ENCODE data around the gene VMA21.

VMA21 gene

DNA sequence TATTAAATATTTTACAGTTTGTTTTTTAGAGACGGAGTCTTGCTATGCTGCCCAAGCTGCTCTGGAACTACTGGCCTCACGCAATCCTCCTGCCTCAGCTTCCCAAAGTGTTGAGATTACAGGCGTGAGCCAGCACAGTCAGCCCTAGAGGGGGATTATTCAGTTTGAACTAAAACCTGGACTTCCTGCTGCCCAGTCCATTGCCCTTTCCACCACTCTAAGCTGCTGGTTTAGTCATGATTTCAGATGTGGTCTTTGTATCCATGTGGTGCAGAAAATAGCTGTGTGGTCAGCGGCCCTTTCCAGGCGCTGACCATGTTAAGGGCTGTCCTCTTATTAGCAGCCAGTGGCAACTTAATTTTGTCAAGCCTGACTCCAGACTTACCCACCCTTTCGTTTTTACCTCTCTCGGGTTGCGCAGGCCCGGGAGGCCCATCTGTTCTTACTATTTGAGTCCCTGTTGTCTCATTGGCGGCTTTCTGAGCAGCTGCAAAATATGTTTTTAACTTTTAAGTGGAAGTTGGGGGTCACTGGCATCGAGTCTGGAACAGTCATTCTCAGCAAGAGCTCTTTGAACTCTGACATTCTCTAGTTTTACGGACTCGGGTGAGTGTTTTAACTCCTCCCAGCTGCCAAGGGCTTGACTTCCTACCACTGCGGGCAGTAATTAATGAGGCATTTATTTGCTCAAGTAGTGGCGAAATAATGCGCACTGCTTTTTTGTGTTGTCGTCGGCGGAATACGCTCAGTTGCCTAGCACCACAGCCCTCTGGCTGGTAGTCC, 773 bp upstream of the VMA21 start:
- Histone ChIP-seq H3K4me3 (ENCODE audit: low read length) (peak overlapping the region; percentile 44), H3K27me3 (ENCODE audit: control insufficient read depth, insufficient read depth, low read length) (no peaks in the 10 kb centered on the region), H3K4me1 (ENCODE audit: control insufficient read depth, low read depth, low read length) (peaks cover 10% of the 10 kb centered on the region), H3K36me3 (ENCODE audit: control insufficient read depth, low read depth, low read length) (no peaks in the 10 kb centered on the region), H3K9ac (ENCODE audit: low read length) (peak overlapping the region; percentile 66), H3K27ac (ENCODE audit: low read length) (peak overlapping the region; percentile 30), H3K9me3 (ENCODE audit: control insufficient read depth, low read depth, low read length) (peaks cover 9% of the 10 kb centered on the region)

DNA sequence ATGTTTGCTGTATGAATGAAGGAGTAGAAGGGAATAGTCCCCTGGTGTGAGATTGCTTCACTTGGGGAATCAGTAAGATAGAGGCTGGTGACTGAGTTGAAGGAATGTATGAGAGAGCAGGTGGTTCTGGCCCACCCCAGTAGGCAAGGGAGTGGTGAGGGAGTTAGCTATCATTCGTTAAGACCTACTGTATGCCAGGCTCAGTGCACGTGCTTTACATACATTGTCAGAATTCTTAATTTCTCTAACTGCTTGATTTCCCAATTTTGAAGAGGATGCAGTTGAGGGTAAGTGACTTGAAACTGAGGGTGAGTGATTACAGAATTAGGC, 700 bp downstream of the VMA21 start:
- Histone ChIP-seq H3K4me1 (ENCODE audit: control insufficient read depth, low read depth, low read length) (peaks cover 10% of the 10 kb centered on the region), H3K4me3 (ENCODE audit: low read length) (peak overlapping the region; percentile 80), H3K9me3 (ENCODE audit: control insufficient read depth, low read depth, low read length) (peaks cover 9% of the 10 kb centered on the region), H3K9ac (ENCODE audit: low read length) (peak overlapping the region; percentile 61), H3K27me3 (ENCODE audit: control insufficient read depth, insufficient read depth, low read length) (no peaks in the 10 kb centered on the region), H3K27ac (ENCODE audit: low read length) (peak overlapping the region; percentile 27), H3K36me3 (ENCODE audit: control insufficient read depth, low read depth, low read length) (no peaks in the 10 kb centered on the region)

DNA sequence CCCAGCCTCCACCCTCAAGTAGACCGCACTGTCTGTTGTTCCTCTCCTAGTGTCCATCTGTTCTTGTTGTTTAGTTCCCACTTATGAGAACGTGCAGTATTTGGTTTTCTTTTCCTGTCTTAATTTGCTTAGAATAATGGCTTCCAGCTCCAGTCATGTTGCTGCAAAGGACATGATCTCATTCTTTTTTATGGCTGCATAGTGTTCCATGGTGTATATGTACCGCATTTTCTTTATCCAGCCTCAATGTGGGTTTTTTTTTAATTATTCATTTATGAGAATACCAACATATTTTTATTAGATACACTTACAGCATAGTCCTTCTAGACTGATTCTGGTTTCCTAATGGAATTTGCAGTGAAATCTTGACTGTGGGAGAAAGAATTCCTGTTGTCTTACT, 1.3 kb downstream of the VMA21 start:
- Histone ChIP-seq H3K9ac (ENCODE audit: low read length) (no peak overlapping the region), H3K36me3 (ENCODE audit: control insufficient read depth, low read depth, low read length) (no peaks in the 10 kb centered on the region), H3K27ac (ENCODE audit: low read length) (no peak overlapping the region), H3K9me3 (ENCODE audit: control insufficient read depth, low read depth, low read length) (peaks cover 6% of the 10 kb centered on the region), H3K4me1 (ENCODE audit: control insufficient read depth, low read depth, low read length) (peaks cover 9% of the 10 kb centered on the region), H3K4me3 (ENCODE audit: low read length) (peak overlapping the region; percentile 80), H3K27me3 (ENCODE audit: control insufficient read depth, insufficient read depth, low read length) (no peaks in the 10 kb centered on the region)

GRCh38 chrX:151402719-151403390, 5.8 kb downstream of the VMA21 start:
- H3K4me3 ChIP-seq (ENCODE audit: low read length) = no peak overlapping the region
- peaks cover 10% of the 10 kb centered on the region for H3K9me3 ChIP-seq (ENCODE audit: control insufficient read depth, low read depth, low read length)
- H3K4me1 ChIP-seq (ENCODE audit: control insufficient read depth, low read depth, low read length) = no peaks in the 10 kb centered on the region
- no peaks in the 10 kb centered on the region for H3K27me3 ChIP-seq (ENCODE audit: control insufficient read depth, insufficient read depth, low read length)
- peaks cover 10% of the 10 kb centered on the region for H3K36me3 ChIP-seq (ENCODE audit: control insufficient read depth, low read depth, low read length)
- H3K27ac ChIP-seq (ENCODE audit: low read length) = no peak overlapping the region
- no peak overlapping the region for H3K9ac ChIP-seq (ENCODE audit: low read length)

GRCh38 chrX:151416579-151416978, 19.6 kb downstream of the VMA21 start:
- Histone ChIP-seq H3K9ac (ENCODE audit: low read length) (no peak overlapping the region), H3K4me1 (ENCODE audit: control insufficient read depth, low read depth, low read length) (no peaks in the 10 kb centered on the region), H3K36me3 (ENCODE audit: control insufficient read depth, low read depth, low read length) (no peaks in the 10 kb centered on the region), H3K27ac (ENCODE audit: low read length) (no peak overlapping the region), H3K9me3 (ENCODE audit: control insufficient read depth, low read depth, low read length) (peaks cover 22% of the 10 kb centered on the region), H3K4me3 (ENCODE audit: low read length) (no peak overlapping the region), H3K27me3 (ENCODE audit: control insufficient read depth, insufficient read depth, low read length) (no peaks in the 10 kb centered on the region)

- no peaks in the 10 kb centered on the region for H3K27me3 ChIP-seq (ENCODE audit: control insufficient read depth, insufficient read depth, low read length)
- H3K4me1 ChIP-seq (ENCODE audit: control insufficient read depth, low read depth, low read length) = no peaks in the 10 kb centered on the region
- H3K9ac ChIP-seq (ENCODE audit: low read length) = no peak overlapping the region
- no peak overlapping the region for H3K4me3 ChIP-seq (ENCODE audit: low read length)
- H3K9me3 ChIP-seq (ENCODE audit: control insufficient read depth, low read depth, low read length) = peaks cover 19% of the 10 kb centered on the region
- no peak overlapping the region for H3K27ac ChIP-seq (ENCODE audit: low read length)
- H3K36me3 ChIP-seq (ENCODE audit: control insufficient read depth, low read depth, low read length) = no peaks in the 10 kb centered on the region
These were observed 22.8 kb downstream of the VMA21 start for GRCh38 chrX:151419782-151420181.

DNA sequence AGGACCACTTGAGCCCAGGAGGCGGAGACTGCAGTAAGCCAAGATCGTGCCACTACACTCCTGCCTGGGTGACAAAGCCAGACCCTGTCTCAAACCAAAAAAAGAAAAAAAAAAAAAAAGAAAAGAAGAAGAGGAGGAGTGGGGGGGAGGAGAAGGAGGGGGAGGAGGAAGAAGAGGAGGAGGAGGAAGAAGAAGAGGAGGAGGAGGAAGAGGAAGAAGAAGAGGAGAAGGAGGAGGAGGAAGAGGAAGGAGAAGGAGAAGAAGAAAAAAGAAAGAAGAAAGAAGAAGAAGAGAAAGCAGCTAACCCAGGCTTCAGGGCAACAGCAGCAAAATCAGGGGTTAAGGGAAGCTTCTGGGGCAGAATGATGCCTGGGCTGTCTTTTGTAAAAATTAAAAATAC, 27.5 kb downstream of the VMA21 start:
- Histone ChIP-seq H3K9me3 (ENCODE audit: control insufficient read depth, low read depth, low read length) (peaks cover 11% of the 10 kb centered on the region), H3K36me3 (ENCODE audit: control insufficient read depth, low read depth, low read length) (no peaks in the 10 kb centered on the region), H3K27me3 (ENCODE audit: control insufficient read depth, insufficient read depth, low read length) (no peaks in the 10 kb centered on the region)

DNA sequence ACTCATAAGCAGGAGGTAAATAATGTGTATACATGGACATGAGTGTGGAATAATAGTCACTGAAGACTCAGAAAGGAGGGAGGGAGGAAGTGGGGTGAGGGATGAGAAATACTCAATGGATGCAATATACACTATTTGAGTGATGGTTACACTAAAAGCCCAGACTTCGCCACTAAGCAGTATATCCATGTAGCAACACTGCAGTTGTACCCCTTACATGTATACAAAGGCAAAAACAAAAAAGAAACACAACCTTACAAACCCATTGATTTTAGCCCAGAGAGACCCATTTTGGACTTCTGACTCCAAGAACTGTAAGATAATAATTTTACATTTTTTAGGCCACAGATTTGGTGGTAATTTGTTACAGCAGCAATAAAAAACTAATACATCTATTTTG, 51.5 kb downstream of the VMA21 start:
- H3K9me3 ChIP-seq (ENCODE audit: control insufficient read depth, low read depth, low read length) = peaks cover 24% of the 10 kb centered on the region
- H3K27ac ChIP-seq (ENCODE audit: low read length) = no peak overlapping the region
- no peak overlapping the region for H3K9ac ChIP-seq (ENCODE audit: low read length)
- H3K36me3 ChIP-seq (ENCODE audit: control insufficient read depth, low read depth, low read length) = no peaks in the 10 kb centered on the region
- no peaks in the 10 kb centered on the region for H3K27me3 ChIP-seq (ENCODE audit: control insufficient read depth, insufficient read depth, low read length)
- H3K4me3 ChIP-seq (ENCODE audit: low read length) = no peak overlapping the region
- H3K4me1 ChIP-seq (ENCODE audit: control insufficient read depth, low read depth, low read length) = no peaks in the 10 kb centered on the region

More for the DNA sequence above, 27.5 kb downstream of the VMA21 start:
- Histone ChIP-seq H3K27ac (ENCODE audit: low read length) (no peak overlapping the region), H3K4me1 (ENCODE audit: control insufficient read depth, low read depth, low read length) (no peaks in the 10 kb centered on the region), H3K9ac (ENCODE audit: low read length) (no peak overlapping the region), H3K4me3 (ENCODE audit: low read length) (no peak overlapping the region)

DNA sequence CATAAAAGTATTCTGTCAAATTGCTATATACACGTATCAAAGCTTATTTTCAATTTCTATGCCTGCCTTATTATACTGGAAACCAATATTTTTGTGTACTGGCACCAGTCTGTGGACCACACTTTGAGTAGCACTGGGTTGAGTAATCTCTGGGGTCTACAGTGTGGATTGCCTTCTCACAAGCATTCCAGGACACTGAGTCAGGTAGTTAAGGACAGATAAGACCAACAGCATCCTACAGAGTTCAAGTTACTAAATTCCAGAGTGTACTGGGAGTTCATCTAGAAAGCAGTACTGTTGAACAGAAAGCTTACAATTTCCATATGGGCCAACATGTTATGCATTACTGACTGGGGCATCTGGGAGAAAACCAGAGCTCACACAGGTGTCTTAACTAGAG, 61.8 kb downstream of the VMA21 start:
- Histone ChIP-seq H3K9me3 (ENCODE audit: control insufficient read depth, low read depth, low read length) (peaks cover 12% of the 10 kb centered on the region), H3K4me1 (ENCODE audit: control insufficient read depth, low read depth, low read length) (no peaks in the 10 kb centered on the region), H3K27ac (ENCODE audit: low read length) (no peak overlapping the region), H3K9ac (ENCODE audit: low read length) (no peak overlapping the region), H3K36me3 (ENCODE audit: control insufficient read depth, low read depth, low read length) (no peaks in the 10 kb centered on the region), H3K27me3 (ENCODE audit: control insufficient read depth, insufficient read depth, low read length) (no peaks in the 10 kb centered on the region), H3K4me3 (ENCODE audit: low read length) (no peak overlapping the region)

Data from iPS-18a (cell line).